ENCODE data around the gene FURIN.

FURIN gene

DNA sequence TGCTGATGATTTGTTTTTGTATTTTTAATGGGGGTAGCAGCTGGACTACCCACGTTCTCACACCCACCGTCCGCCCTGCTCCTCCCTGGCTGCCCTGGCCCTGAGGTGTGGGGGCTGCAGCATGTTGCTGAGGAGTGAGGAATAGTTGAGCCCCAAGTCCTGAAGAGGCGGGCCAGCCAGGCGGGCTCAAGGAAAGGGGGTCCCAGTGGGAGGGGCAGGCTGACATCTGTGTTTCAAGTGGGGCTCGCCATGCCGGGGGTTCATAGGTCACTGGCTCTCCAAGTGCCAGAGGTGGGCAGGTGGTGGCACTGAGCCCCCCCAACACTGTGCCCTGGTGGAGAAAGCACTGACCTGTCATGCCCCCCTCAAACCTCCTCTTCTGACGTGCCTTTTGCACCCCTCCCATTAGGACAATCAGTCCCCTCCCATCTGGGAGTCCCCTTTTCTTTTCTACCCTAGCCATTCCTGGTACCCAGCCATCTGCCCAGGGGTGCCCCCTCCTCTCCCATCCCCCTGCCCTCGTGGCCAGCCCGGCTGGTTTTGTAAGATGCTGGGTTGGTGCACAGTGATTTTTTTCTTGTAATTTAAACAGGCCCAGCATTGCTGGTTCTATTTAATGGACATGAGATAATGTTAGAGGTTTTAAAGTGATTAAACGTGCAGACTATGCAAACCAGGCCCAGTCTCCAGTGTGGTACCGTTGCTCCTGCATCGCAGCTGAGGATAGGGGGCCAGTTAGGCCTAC lies 14.6 kb downstream of the FURIN start:
- no peak for DNase-seq (ENCODE audit: low read depth)
- TF ChIP-seq, protein P1, sequence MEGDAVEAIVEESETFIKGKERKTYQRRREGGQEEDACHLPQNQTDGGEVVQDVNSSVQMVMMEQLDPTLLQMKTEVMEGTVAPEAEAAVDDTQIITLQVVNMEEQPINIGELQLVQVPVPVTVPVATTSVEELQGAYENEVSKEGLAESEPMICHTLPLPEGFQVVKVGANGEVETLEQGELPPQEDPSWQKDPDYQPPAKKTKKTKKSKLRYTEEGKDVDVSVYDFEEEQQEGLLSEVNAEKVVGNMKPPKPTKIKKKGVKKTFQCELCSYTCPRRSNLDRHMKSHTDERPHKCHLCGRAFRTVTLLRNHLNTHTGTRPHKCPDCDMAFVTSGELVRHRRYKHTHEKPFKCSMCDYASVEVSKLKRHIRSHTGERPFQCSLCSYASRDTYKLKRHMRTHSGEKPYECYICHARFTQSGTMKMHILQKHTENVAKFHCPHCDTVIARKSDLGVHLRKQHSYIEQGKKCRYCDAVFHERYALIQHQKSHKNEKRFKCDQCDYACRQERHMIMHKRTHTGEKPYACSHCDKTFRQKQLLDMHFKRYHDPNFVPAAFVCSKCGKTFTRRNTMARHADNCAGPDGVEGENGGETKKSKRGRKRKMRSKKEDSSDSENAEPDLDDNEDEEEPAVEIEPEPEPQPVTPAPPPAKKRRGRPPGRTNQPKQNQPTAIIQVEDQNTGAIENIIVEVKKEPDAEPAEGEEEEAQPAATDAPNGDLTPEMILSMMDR (IDR thresholded peaks at IDR 0.05; ENCODE audit: control insufficient read depth, insufficient read depth, low read depth, low read length, missing control alignments): no peak
- H3K4me3 ChIP-seq (ENCODE audit: control insufficient read depth, low read depth, low read length): no peak overlapping the region

DNA sequence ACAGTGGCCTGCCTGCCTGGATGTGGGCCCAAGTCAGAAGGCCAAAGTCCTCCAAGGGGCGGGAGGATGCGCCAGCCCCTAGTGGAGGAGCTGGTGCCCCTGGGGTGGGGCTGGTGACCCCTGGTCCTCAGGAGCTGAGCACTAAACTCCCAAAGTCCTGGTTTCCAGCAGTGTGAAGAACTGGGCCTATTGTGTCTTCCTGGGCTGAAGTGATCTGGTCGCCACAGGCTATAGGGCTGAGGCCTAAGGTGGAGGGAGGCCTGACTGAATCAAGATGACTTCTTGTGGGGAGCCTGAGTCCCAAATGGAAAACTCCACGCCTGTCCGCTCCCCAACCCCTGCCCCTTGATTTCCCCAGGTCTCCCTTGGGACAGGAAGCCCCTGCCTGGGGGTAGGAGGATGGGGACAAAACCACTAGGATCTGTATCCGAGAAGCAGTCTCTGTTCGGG lies 15.2 kb downstream of the FURIN start:
- TF ChIP-seq, protein P1 (IDR thresholded peaks at IDR 0.05; ENCODE audit: control insufficient read depth, insufficient read depth, low read depth, low read length, missing control alignments): no peak
- DNase-seq (ENCODE audit: low read depth): no peak
- H3K4me3 ChIP-seq (ENCODE audit: control insufficient read depth, low read depth, low read length): no peak overlapping the region

DNA sequence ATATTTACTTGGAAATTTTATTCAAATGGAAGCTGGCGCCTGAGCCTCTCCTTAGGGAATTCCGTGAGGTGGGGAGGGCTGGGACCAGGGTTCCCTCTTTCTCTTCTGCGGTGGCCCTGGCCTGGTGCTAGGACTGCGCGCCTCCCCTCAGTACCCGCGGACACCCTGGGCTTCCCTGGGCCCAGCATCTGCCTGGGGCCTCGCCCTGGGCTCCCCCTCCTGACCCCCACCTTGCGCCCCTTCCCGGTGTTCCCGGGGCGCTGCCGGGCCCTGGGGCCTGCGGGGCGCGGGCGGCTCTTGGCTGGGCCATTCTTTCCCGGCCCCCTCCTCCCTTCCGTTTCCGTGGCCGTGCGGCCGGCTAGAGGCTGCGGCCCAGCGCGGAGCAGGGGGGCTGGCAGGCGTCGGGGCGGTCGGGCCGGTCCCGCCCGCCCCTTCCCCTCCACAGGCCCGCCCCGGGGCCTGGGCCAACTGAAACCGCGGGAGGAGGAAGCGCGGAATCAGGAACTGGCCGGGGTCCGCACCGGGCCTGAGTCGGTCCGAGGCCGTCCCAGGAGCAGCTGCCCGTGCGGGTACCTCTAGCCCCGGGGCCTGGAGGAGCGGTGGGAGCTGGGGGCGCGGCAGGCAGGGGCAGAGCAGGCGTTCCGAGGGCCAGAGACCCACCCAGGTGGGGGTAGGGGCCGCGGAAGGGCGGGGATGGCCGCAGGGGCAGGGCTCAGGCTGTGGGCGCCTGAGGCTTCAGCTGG lies 15.8 kb downstream of the FURIN start, which contains the start of gene FES:
FES (plus strand) TSS at position 529 of the 743 bp plus-strand sequence. CDS start 542 bp downstream, outside the sequence.
- H3K4me3 ChIP-seq (ENCODE audit: control insufficient read depth, low read depth, low read length): peak within 1 kb of the TSS; percentile 4
- no peak for DNase-seq (ENCODE audit: low read depth)
- TF ChIP-seq, protein P1 (IDR thresholded peaks at IDR 0.05; ENCODE audit: control insufficient read depth, insufficient read depth, low read depth, low read length, missing control alignments): no peak

DNA sequence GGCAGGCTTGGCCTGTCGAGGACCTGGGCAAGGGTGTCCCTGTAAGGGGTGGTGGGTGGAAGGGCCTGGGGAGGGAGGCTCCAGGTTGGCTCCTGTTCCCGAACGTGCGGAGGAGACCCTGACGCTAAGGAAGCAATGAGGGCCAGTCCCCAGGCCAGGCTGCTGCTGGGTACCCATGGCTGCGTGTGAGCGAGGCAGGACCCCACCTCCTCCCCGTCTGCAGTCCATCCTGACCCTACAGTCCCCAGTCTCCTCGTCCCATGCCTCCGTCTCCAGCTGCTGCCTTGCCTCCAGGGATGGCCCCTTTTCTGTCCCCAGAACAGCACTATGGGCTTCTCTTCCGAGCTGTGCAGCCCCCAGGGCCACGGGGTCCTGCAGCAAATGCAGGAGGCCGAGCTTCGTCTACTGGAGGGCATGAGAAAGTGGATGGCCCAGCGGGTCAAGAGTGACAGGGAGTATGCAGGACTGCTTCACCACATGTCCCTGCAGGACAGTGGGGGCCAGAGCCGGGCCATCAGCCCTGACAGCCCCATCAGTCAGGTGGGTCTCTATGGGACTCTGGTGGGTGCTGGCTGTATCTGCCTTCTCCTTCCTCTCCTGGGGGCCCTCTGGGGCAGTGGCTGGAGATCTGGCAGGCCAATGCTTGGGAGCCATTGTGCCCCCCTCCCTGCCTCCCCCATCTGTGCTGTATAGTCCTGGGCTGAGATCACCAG lies 16.5 kb downstream of the FURIN start:
- TF ChIP-seq, protein P1 (IDR thresholded peaks at IDR 0.05; ENCODE audit: control insufficient read depth, insufficient read depth, low read depth, low read length, missing control alignments): no peak
- H3K4me3 ChIP-seq (ENCODE audit: control insufficient read depth, low read depth, low read length): peak overlapping the region; percentile 4
- DNase-seq (ENCODE audit: low read depth): no peak

DNA sequence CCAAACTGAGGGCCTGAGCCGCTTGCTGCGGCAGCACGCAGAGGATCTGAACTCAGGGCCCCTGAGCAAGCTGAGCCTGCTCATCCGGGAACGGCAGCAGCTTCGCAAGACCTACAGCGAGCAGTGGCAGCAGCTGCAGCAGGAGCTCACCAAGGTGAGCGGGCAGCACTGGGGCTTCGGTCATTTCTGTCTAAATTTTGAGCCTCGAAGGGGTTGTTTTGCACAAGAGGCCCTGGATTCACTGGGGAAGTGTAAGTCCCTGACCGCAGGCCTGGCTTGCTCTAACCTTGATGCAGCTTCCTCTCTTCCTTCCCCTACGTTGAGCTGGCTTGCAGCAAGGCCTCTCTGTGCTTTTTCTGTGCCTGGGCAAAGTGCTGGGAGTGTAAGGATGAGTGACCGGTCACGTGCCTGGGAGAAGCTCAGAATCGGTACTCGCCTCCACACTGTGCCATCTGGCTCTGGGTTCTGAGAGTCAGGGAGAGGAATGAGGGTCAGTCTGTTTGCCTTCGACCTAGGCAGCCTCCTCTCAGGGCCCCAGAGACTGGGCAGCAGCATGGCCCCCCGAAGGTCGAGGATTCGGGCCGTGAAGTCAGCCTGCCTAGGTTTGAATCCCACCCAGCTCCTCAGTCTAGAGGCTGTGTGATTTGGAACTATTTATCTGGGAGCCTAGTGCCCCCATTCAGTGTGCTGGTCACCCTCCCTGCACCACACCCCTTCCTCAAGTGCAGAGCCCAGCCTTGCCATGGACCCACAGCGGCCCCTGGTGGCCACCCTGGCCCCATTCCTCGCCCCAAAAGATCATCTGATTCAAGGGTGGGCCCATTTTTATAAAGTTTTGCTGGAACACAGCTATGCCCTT lies 17.3 kb downstream of the FURIN start:
- TF ChIP-seq, protein P1 (IDR thresholded peaks at IDR 0.05; ENCODE audit: control insufficient read depth, insufficient read depth, low read depth, low read length, missing control alignments): peak; percentile 98
- no peak for DNase-seq (ENCODE audit: low read depth)
- H3K4me3 ChIP-seq (ENCODE audit: control insufficient read depth, low read depth, low read length): no peak overlapping the region

DNA sequence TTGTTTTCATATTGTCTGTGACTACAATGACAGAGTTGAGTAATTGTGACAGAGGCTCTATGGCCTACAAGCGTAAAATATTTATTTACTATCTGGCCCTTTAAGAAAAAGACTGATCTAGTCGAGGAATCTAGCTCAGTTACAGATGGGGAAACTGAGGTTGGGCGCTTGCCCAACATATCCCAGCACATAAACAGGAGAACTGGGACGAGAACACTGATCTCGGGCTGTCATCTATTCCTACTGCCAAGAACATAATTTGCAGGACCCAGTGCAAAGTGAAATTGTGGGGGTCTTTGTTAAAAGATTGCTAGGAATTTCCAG lies 17.9 kb downstream of the FURIN start:
- no peak overlapping the region for H3K4me3 ChIP-seq (ENCODE audit: control insufficient read depth, low read depth, low read length)
- TF ChIP-seq, protein P1 (IDR thresholded peaks at IDR 0.05; ENCODE audit: control insufficient read depth, insufficient read depth, low read depth, low read length, missing control alignments): no peak
- no peak for DNase-seq (ENCODE audit: low read depth)

Data from AG09309 (cell line).